GM23338 (cell line): ENCODE measurements around the gene AR. TPM values are rescaled to one million over a fixed set of nuclear protein-coding genes. Genes with fewer than 3 reads are reported as not detected.

ENCODE experiments used
- ATAC-seq: fragments of 200-7000 bp; cut with Tn5 transposase; 3 replicates; pipeline ENCODE4 v1.9.1; 2020
- DNase-seq: peaks from one replicate; pipeline ENCODE4 v3.0.0-alpha.2; 2015; ENCODE audit warnings: low spot score
- H2AFZ ChIP-seq: fragments of 200-600 bp; sonication (generic); 2 replicates; pipeline ENCODE4 v1.8.0; 2016; ENCODE audit warnings: antibody characterized with exemption, mild to moderate bottlenecking, moderate library complexity
- H3F3A ChIP-seq: fragments of 200-600 bp; sonication (generic); replicated peaks from 2 replicates; pipeline ENCODE4 v1.8.0; 2017; ENCODE audit warnings: antibody characterized with exemption, mixed run types, low read depth
- H3K27ac ChIP-seq: fragments of 200-600 bp; sonication (generic); 2 replicates; pipeline ENCODE4 v1.6.1; 2016; ENCODE audit warnings: low read depth
- H3K27me3 ChIP-seq: fragments of 200-600 bp; sonication (generic); 2 replicates; pipeline ENCODE4 v1.8.0; 2016; ENCODE audit warnings: mild to moderate bottlenecking, mixed run types, moderate library complexity; ENCODE audit not compliant: insufficient read depth
- H3K36me3 ChIP-seq: fragments of 200-600 bp; sonication (generic); 2 replicates; pipeline ENCODE4 v1.8.0; 2016; ENCODE audit warnings: mild to moderate bottlenecking; ENCODE audit not compliant: insufficient read depth
- H3K4me1 ChIP-seq: fragments of 200-600 bp; sonication (generic); 2 replicates; pipeline ENCODE4 v1.8.0; 2016; ENCODE audit warnings: mild to moderate bottlenecking, moderate library complexity; ENCODE audit not compliant: insufficient read depth
- H3K4me2 ChIP-seq: fragments of 200-600 bp; sonication (generic); 2 replicates; pipeline ENCODE4 v1.7.1; 2017; ENCODE audit warnings: mixed run types
- H3K4me3 ChIP-seq: fragments of 200-600 bp; sonication (generic); 2 replicates; pipeline ENCODE4 v1.6.1; 2016; ENCODE audit warnings: mixed run types
- H3K79me2 ChIP-seq: fragments of 200-600 bp; sonication (generic); replicated peaks from 2 replicates; pipeline ENCODE4 v1.8.0; 2017; ENCODE audit warnings: mild to moderate bottlenecking; ENCODE audit not compliant: insufficient read depth
- H3K9me2 ChIP-seq: fragments of 200-600 bp; sonication (generic); 2 replicates; pipeline ENCODE4 v1.8.0; 2017; ENCODE audit not compliant: insufficient read depth
- H4K20me1 ChIP-seq: fragments of 200-600 bp; sonication (generic); replicated peaks from 2 replicates; pipeline ENCODE4 v1.8.0; 2017; ENCODE audit warnings: mild to moderate bottlenecking; ENCODE audit not compliant: insufficient read depth
- H3K27ac Mint-ChIP-seq: 2 replicates; pipeline ENCODE4 v1.8.0; 2020; ENCODE audit warnings: inconsistent platforms, mild to moderate bottlenecking, moderate library complexity, mixed read lengths
- H3K27me3 Mint-ChIP-seq: 3 replicates; pipeline ENCODE4 v1.8.0; 2022; ENCODE audit warnings: low read depth, mild to moderate bottlenecking, moderate library complexity, mixed read lengths, inconsistent platforms; ENCODE audit not compliant: insufficient read depth, poor library complexity
- H3K36me3 Mint-ChIP-seq: 3 replicates; pipeline ENCODE4 v1.8.0; 2021; ENCODE audit warnings: low read depth, mild to moderate bottlenecking, inconsistent platforms, moderate library complexity, mixed read lengths
- H3K4me1 Mint-ChIP-seq: 3 replicates; pipeline ENCODE4 v1.8.0; 2020; ENCODE audit warnings: mild to moderate bottlenecking, inconsistent platforms, mixed read lengths
- H3K4me3 Mint-ChIP-seq: 3 replicates; pipeline ENCODE4 v1.8.0; 2021; ENCODE audit warnings: moderate library complexity, mild to moderate bottlenecking, inconsistent platforms, mixed read lengths
- H3K9me3 Mint-ChIP-seq: 3 replicates; pipeline ENCODE4 v1.8.0; 2020; ENCODE audit warnings: moderate library complexity, mild to moderate bottlenecking, inconsistent platforms, mixed read lengths
- CREB1 ChIP-seq: fragments of 250-450 bp; sonication (Bioruptor Pico); IDR thresholded peaks from 2 replicates; pipeline ENCODE4 v1.5.0; 2020; ENCODE audit warnings: low read depth, mild to moderate bottlenecking, moderate library complexity
- EZH2phosphoT487 ChIP-seq: fragments of 200-600 bp; sonication (generic); IDR thresholded peaks from one replicate; pipeline ENCODE4 v1.8.1; 2018; ENCODE audit warnings: antibody characterized with exemption; ENCODE audit not compliant: unreplicated experiment
- NANOG ChIP-seq: IDR thresholded peaks from 2 replicates; pipeline ENCODE4 v1.6.1; 2016; ENCODE audit warnings: antibody characterized with exemption, borderline replicate concordance
- STAT1 ChIP-seq: IDR thresholded peaks from one replicate; pipeline ENCODE4 v1.6.1; 2016; ENCODE audit warnings: antibody characterized with exemption; ENCODE audit not compliant: unreplicated experiment
- ZNF114 ChIP-seq: fragments of 250-450 bp; sonication (Bioruptor Pico); IDR thresholded peaks from 2 replicates; pipeline ENCODE4 v1.5.0; 2020; ENCODE audit warnings: mild to moderate bottlenecking, moderate library complexity
- polyA plus RNA-seq: library from polyadenylated mRNA; unstranded; fragments of >200 nt; fragmentation: Nextera tagmentation; extraction: Ambion mirVana; gene quantifications from 2 replicates; pipeline ENCODE4 v1.2.1, GENCODE V29; 2016
- total RNA-seq: library from RNA; depleted of rRNA; stranded (reverse); fragments of >200 nt; shearing (Covaris generic); gene quantifications from 2 replicates; pipeline ENCODE4 v1.2.3, GENCODE V29; 2014
- TF ChIP-seq, protein P1 (sequence below): IDR thresholded peaks from 2 replicates; pipeline ENCODE4 v1.6.1; 2016; ENCODE audit warnings: antibody characterized with exemption
- TF ChIP-seq, protein P2 (sequence below), 2 experiments: fragments of 200-600 bp in 1 of 2; sonication (generic) in 1 of 2; conservative IDR thresholded peaks; 2 replicates each; pipeline versions ENCODE4 v1.5.1 to v1.6.1; 2016 to 2017; ENCODE audit warnings: antibody characterized with exemption in 2 of 2, low read depth in 2 of 2, mild to moderate bottlenecking in 2 of 2, moderate library complexity in 1 of 2

Gene AR
- total and polyA plus RNA-seq, 2 experiments from 2014 or later: 11.2 to 13.3 TPM

DNA sequence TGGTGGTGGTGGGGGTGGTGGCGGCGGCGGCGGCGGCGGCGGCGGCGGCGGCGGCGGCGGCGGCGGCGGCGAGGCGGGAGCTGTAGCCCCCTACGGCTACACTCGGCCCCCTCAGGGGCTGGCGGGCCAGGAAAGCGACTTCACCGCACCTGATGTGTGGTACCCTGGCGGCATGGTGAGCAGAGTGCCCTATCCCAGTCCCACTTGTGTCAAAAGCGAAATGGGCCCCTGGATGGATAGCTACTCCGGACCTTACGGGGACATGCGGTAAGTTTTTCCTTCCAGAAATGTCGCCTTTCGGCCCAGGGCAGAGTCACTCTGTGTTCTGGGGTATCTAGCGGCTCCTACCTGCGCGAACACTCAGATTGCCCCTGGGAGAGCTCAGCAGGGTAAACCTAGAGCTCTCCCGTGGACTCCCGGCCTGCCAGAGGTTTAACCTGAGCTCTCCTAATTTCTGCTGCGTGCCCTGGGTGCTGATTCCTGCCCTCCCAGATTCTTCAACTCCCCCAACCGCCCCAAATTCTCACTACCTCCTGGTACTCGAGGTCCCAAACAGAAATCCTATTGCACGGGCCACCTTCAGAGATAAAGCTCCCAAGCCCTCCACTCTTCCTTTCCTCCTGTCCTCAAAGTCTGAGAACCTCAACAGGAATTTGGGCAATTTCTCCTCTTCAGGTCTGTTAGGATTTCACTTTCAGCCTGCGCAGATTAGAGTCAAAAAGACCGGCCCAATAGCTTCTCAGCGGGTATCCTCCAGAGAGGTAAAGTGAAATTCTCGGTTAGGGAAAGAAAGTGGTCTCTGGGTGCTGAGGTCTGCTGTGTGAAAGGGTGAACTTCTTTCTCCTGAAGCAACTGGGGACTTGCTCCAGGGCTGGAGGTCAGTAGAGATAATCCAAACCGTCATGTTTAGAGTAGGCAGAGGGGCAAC lies 2.9 kb downstream of the AR start:
- H3K4me3 ChIP-seq: peak overlapping the region; percentile 73
- H3K4me3 Mint-ChIP-seq: peak overlapping the region; percentile 93
- no peaks in the 10 kb centered on the region for H3F3A ChIP-seq
- H2AFZ ChIP-seq: no peak overlapping the region
- DNase-seq (peak; percentile 45), ATAC-seq (no peak)
- peaks cover 8% of the 10 kb centered on the region; the same call in 2 of the 3 replicates for H3K36me3 Mint-ChIP-seq
- peaks cover 32% of the 10 kb centered on the region for H3K4me1 Mint-ChIP-seq
- H3K79me2 ChIP-seq: peaks cover 55% of the 10 kb centered on the region
- peaks cover 9% of the 10 kb centered on the region for H3K27me3 Mint-ChIP-seq
- no peaks in the 10 kb centered on the region for H3K9me2 ChIP-seq
- peak overlapping the region; percentile 83 for H3K4me2 ChIP-seq
- no peaks in the 10 kb centered on the region for H4K20me1 ChIP-seq
- H3K27ac Mint-ChIP-seq: no peak overlapping the region; the same call in 1 of the 2 replicates
- H3K9me3 Mint-ChIP-seq: no peaks in the 10 kb centered on the region
- no peaks in the 10 kb centered on the region for H3K36me3 ChIP-seq
- TF ChIP-seq, protein P1, sequence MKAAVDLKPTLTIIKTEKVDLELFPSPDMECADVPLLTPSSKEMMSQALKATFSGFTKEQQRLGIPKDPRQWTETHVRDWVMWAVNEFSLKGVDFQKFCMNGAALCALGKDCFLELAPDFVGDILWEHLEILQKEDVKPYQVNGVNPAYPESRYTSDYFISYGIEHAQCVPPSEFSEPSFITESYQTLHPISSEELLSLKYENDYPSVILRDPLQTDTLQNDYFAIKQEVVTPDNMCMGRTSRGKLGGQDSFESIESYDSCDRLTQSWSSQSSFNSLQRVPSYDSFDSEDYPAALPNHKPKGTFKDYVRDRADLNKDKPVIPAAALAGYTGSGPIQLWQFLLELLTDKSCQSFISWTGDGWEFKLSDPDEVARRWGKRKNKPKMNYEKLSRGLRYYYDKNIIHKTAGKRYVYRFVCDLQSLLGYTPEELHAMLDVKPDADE: no peak
- peaks cover 27% of the 10 kb centered on the region for H3K4me1 ChIP-seq
- H3K27me3 ChIP-seq: peaks cover 13% of the 10 kb centered on the region
- H3K27ac ChIP-seq: no peak overlapping the region

GRCh38 chrX:67555578-67556203 lies 11.9 kb downstream of the AR start:
- Histone ChIP-seq H2AFZ (no peak overlapping the region), H4K20me1 (no peaks in the 10 kb centered on the region), H3K9me2 (no peaks in the 10 kb centered on the region), H3K4me3 (no peak overlapping the region), H3K4me2 (no peak overlapping the region), H3K27ac (no peak overlapping the region), H3K79me2 (peaks cover 82% of the 10 kb centered on the region), H3K27me3 (no peaks in the 10 kb centered on the region), H3F3A (no peaks in the 10 kb centered on the region), H3K4me1 (peaks cover 5% of the 10 kb centered on the region), H3K36me3 (no peaks in the 10 kb centered on the region)
- Mint-ChIP-seq H3K36me3 (peaks cover 27% of the 10 kb centered on the region), H3K4me3 (no peak overlapping the region), H3K27me3 (no peaks in the 10 kb centered on the region), H3K9me3 (peaks cover 7% of the 10 kb centered on the region; the same call in 2 of the 3 replicates), H3K27ac (no peak overlapping the region), H3K4me1 (no peaks in the 10 kb centered on the region)
- peak; percentile 67 for ATAC-seq
- TF ChIP-seq, protein P2, sequence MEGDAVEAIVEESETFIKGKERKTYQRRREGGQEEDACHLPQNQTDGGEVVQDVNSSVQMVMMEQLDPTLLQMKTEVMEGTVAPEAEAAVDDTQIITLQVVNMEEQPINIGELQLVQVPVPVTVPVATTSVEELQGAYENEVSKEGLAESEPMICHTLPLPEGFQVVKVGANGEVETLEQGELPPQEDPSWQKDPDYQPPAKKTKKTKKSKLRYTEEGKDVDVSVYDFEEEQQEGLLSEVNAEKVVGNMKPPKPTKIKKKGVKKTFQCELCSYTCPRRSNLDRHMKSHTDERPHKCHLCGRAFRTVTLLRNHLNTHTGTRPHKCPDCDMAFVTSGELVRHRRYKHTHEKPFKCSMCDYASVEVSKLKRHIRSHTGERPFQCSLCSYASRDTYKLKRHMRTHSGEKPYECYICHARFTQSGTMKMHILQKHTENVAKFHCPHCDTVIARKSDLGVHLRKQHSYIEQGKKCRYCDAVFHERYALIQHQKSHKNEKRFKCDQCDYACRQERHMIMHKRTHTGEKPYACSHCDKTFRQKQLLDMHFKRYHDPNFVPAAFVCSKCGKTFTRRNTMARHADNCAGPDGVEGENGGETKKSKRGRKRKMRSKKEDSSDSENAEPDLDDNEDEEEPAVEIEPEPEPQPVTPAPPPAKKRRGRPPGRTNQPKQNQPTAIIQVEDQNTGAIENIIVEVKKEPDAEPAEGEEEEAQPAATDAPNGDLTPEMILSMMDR (conservative IDR thresholded peaks at IDR 0.05; ENCODE audit: low read depth in 2 of 2): peak; percentile 66 to 69
- no peak for TF ChIP-seq STAT1
- DNase-seq: peak; percentile 60

GRCh38 chrX:67558267-67558666 lies 14.4 kb downstream of the AR start:
- H3K9me3 Mint-ChIP-seq: no peaks in the 10 kb centered on the region; the same call in 2 of the 3 replicates
- DNase-seq (no peak), ATAC-seq (no peak)
- Histone ChIP-seq H3K4me2 (no peak overlapping the region), H3K36me3 (no peaks in the 10 kb centered on the region), H2AFZ (no peak overlapping the region), H3K9me2 (no peaks in the 10 kb centered on the region), H3K27ac (no peak overlapping the region), H3K27me3 (no peaks in the 10 kb centered on the region), H3K79me2 (peaks cover 67% of the 10 kb centered on the region), H3F3A (no peaks in the 10 kb centered on the region), H3K4me3 (no peak overlapping the region), H4K20me1 (no peaks in the 10 kb centered on the region), H3K4me1 (peaks cover under 1% of the 10 kb centered on the region; the same call in 1 of the 2 replicates)
- no peak overlapping the region for H3K27ac Mint-ChIP-seq
- no peaks in the 10 kb centered on the region for H3K4me1 Mint-ChIP-seq
- peaks cover 9% of the 10 kb centered on the region; the same call in 2 of the 3 replicates for H3K36me3 Mint-ChIP-seq
- no peak overlapping the region for H3K4me3 Mint-ChIP-seq
- TF ChIP-seq CREB1 (CRISPR knock-in tag): no peak
- no peak for TF ChIP-seq ZNF114
- no peak for TF ChIP-seq NANOG
- TF ChIP-seq EZH2phosphoT487: no peak
- H3K27me3 Mint-ChIP-seq: no peaks in the 10 kb centered on the region
